Activated gamma-delta T cell treated with anti-CD3 and anti-CD28 coated beads, Interleukin-2, amount 50 U/mL, for 16 hours (primary cell): ENCODE data around the gene RASSF8.
A peak's percentile ranks its signal among the peaks of the same experiment; 100 is the strongest.

Experiments used
- DNase-seq: peaks from one replicate; pipeline ENCODE4 v3.0.0-alpha.2; 2020; ENCODE audit warnings: low read depth

The RASSF8 gene

DNA sequence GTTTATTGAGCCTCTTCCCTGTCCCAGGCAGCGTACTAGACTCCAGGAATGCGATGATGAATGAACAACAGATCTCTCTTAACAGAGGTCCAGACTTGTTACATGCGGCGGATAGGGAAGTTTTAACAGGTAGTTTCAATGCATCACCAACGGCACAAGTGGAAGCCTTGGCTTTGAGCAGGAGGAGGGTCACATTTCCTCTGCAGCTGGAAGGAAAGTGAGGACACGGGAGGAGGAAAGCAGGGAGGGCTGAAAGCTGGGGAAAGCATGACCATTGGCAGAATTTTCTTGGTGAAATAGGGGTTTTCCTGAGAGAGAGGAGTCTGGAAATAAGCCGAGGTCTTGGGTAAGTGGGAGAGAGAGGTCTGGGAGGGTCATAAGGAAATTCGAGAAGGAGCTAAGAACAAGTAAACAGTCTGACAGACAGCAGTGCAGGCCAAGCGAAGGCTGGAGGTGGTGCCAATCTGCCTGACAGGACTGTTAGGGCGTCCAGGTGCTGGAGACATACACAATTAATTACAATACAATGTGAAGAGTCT, 150.9 kb downstream of the RASSF8 start:
- no peak for DNase-seq

DNA sequence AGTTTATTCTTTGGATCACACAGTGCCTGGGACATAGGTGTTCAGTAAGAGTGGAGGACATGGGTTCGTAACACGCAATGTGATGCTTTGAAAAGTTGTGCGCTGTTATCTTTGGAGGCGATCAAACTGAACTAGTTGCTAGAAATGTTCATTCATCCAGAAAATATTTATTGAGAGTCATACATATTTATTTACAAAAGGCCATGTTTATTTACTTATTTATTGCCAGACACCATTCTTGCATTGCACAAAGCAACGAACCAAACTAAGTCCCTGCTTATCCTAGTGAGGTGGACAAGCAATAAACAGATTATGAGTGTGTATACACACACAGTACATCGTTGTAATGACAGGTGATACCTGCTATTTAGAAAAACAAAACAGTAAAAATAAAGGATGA, 153.8 kb downstream of the RASSF8 start:
- no peak for DNase-seq

DNA sequence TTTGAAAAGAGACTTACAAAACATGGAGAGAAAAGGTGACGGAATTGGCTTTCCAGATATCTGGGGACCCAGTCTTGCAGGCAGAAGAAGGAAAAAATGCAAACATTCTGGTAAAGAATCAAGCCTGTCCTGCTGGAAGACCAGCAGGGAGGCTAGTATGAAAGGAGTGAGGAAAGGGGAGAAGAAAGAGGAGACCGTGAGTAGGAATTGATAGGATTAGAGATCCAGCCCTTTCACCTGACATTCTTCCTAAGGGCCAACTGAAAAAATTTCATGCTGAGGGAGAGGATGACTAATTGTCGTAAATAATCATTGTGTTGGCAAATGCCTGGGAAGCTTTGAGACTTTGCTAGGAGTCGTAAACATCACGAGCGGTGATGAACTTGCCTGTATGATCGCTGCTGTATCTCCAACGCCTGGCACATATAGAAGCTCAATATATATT, 154.2 kb downstream of the RASSF8 start:
- DNase-seq: no peak

DNA sequence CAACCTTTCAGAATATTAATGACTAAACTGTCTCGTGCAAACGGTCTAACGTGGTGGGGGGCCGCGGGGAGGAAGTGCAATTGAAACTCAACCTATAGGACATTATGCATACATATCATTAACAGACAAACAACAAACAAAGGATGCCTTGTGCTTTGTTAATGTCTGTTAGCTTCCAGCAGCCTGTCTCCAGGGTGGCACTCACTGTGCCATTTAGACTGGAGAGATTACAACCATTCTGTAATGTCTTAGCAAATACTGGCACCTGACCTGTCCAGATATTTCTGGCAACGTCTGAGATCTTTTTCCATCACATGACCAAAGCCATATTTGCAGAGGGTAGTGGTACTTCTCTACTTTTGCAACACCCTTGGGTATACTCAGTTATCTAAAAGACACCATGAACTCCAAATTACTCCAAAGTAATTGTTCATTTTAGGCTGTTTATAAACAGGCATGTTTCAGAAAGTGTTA, 154.7 kb downstream of the RASSF8 start:
- no peak for DNase-seq

DNA sequence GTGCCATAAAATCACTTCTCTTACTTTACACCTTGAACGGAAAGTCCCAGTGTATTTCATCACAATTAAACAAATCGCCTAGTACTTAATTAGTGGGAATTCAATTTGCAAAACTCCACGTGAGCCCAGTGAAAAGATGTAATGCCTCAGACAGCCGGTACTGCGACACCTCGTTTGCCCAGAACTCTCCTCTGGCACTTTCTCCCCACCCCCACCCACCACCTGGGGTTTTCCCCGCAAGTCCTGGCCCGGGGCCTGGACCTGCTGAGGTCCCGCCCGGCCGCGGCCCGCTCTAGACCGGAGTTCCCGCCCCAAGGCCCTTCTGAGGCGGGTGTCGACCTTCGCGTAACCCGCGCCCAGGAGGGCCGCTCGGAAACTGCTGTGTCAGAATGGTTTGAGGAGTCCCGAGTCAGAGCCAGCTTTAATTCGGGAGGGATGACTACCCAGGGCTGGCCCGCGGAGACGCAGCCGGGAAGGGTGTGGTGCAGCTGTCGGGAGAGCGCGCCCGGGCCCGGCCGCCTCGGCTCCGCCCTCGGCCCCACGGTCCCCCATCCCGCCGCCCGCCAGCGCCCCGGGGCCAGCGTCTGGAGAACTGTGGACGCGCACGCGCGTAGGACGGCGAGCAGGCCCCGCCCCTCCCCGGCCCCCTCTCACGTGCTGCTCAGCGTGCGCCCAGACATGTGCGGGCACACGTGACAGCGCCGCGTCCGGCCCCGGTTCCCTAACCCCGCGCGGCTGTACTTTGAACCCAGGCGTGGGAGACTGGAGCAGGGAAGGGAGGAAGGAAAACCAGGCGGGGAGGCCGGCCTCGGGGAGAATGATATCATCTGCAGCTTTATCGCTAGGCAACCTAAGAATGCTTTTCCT, 155.6 kb downstream of the RASSF8 start:
- peak; percentile 43 for DNase-seq

DNA sequence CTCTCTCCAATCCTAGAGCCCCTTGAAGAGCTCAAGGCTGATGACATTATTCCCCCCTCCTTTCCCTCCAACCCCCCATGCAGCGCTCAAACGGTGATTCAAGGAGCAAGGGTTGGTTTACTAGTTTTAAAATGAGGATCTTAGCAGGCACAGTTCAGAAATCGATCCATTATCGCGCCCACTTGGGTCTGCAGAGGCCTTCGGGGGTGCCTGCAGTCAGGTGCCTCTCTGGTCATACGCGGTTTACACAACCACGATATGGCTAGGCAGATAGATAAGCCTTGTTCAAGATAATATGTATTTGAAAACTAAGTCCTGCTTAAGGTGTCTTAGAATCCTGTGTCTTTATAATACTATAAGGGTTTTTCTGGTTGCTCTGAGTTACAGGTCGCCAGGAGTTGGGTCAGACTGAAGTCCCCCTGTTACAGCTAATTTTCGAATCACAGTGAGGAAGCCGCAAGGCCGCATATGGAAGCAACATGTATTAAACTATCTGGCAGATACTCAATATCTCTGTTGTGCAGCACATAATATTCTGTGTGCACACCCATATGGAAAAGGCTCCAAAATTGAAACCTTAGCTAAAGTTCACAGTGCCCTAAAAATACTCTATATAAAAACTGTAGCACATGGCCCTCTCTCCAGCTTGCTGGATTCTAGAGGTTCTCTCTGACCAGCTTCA, 156.4 kb downstream of the RASSF8 start:
- DNase-seq: no peak

DNA sequence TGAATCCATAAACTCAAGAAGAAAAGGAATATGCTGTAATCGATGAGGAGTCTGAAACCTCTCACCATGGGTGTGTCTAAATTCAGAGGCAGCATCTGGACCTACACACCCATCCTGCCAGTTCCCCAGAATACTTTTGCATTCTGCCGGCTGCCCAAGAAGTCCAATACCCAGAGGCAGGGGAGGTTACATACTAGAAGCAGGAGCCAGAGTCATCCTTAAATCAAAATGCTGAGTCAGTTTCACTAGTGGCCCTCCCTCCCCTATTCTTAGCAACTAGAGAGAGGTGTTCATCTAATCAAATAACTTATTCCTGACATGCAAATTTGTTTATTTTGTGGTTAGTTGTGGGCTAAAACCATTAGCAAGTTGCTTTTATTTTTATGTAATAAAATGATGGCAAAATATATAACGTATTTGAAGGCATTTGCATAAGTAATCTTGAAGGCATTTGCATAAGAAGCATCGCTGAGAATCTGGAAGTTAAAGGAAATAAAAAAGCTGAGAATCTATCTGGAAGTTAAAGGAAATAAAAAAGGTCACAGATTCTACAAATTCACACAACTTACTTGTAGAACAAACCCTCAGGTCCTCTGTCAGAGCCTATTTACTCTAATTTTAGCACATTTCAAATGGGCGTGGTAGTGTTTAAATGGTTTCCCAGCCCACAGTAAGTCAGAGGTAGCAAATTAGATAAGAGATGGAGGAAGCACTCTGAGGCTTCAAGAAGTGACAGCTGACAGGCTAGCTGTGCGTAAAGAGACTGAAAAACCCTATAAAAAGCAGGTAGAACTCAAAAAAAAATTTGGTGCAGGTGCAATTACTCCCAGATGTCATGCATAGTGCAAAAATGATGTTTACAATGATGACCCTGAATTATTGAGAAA, 158.6 kb downstream of the RASSF8 start:
- no peak for DNase-seq

DNA sequence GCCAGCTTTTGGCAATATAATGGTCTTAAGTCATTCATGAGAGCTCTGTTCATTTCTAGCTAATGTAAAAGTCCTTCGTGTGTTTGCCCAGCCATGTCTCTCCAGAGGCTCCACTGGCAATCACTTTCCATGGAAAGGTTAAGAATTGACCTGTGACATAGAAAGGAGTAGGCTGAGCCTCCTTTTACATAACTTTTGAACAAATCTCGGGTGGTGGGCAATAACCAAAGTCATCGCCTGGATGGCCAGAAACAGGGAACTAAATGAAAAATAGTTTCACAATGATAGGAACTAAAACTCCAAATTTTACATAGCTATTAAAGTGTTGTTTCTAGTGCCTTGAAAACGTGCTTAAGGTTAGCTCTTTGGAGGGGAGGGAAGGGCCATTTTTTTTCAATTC, 159.8 kb downstream of the RASSF8 start:
- DNase-seq: no peak

DNA sequence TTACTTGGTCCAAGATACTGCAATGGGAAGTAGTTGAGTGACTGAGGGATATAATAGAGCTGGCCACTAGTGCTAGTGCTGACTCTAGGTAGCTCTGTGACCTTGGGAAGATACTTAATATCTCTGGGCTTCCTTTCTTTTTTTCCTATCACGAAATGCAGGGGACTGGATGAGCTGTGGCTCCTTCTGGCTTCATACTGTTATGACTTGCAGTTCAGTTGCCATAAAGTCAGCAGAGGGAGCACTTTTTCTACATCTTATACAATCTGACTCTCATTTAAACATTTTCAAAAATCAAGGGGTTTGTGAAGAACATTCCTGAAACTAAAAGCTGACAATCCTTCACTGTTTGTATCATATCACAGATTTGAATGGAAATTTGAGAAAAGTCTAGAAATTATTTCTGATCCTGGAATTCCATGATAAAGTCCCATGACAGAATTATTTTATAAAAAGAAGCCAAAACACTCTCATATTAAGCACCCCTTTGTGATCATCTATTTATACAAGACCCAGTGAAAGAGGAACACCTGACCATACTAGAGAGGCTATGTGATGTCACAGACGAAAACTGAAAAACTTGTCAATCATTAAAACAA, 161.0 kb downstream of the RASSF8 start:
- no peak for DNase-seq

DNA sequence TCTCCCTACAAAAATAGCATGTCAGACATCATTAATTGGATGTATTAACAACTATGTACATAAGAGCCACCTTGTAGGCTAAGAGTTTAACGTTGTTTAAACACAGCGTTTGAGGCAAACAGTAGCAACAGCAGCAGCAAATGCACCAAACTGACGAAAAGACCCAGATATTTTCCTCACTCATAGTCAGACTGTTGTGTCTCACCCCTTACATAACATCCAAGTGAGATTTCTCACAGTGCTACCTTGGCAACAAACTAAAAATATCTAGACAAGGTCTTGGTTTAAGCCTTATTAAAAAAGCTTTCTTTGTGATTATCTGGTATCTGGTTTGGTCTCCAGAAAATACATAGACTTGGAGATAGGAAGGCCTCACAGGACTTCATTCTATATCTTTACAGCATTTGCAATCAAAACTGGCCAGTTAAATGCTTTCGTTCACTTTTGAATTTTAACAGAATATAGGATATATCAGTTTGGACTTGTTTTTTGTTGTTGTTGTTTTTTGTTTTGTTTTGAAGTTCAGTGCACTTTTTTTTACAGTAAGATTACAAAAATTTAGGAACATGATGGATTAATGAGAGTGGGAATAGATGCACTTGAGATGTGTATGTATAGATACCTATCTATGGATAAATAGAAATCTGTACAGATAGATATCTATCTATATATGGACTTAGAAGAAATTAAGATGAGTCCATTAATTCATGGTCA, 162.2 kb downstream of the RASSF8 start:
- no peak for DNase-seq

DNA sequence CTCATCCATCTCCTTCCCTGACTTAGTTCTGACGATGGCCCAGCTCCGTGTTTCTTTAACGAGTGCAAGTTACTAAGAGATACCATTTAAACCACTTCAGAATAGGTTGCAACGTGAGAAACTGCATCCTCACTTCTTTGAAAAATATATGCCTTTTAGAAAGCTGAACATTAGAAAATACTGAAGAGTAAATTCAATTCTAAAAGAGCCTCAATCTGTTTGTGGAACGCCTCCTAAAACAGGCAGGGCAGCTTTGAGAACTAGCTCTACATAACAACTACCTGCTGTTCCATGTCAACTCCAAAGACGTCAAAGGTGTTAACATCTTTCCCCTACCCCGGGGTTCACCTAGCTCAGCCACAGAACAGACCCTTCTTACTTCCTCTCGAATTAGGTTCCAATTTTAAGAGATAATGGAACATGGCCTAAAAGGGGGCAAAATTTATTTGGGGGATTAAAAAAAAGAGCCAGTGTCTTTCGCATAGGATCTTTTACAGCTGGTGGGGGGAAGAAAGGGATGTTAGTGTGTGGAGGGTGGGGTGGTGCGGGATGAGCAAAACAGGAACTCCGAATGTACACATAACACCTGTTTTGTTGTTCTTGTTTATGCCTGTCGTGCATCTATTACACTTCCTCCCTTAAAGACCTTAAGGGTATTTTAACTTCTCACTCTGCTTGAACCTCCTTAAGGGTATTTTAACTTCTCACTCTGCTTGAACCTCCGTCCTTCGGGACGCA, 163.0 kb downstream of the RASSF8 start:
- DNase-seq: no peak

DNA sequence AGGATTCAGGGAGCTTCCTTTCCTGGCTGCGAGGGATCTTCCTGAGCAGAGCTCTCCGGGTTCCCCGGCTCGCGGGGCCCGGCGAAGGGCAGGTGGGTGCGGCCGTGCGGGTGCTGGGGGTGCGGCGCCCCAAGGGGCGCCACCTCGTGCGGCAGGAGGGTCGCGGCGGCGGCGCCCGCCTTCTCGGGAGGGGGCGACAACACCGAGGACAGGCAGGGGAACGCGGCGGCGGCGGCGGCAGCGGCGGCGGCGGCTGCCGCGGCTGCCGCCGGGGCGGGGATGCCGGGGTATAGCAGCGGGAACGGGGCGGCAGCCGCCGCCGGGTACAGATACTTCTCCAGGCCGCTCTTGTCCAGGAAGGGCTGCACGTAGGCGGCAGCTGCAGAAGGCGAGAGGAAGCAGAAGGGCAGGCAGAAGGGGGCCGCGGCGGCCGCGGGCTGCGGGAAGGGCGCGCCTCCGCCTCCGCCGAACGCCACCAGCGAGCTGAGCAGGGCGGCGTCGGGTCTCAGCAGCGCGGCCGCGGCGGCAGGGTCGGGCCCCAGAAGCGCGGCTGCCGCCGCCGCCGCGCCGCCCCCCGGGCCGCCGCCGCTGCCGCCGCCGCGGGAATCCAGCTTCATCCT, 163.7 kb downstream of the RASSF8 start:
- no peak for DNase-seq

DNA sequence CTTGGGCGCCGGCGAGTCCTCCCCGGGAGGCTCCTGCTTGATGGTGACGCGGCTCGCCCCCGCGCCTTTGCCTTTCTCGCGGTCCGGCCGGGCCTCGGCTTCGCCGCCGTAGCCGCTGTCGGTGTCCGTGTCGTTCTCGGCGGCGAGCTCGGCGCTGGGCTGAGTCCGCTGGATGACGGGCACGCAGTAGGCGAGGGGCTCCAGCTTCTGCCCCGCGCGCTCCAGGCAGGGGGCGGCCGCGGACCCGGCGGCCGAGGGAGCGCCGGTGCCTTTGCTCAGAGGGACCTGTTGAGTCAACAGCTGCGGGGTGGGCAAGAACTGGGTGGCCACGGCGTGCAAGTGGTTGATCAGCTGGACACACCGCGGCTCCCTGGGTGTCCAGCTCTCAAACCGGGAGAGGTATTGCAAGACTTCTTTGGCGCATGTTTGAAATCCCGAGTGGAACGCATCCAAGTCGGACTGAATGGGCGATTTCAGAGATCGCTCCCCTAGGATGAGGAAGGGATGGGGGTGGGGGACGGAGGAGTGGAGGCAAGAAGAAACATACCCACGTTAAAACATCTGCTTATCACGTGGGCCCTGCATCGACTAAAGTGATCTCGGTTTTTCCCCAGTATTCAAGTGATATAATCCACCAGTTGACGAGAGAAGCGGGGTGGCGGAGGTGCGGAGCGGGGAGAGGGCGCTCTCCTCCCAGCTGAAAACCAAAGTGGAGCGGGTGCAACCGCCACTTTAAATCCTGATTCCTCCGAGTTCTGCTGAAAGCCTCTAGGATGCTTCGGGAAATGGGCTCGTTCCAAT, 164.4 kb downstream of the RASSF8 start:
- DNase-seq: no peak

DNA sequence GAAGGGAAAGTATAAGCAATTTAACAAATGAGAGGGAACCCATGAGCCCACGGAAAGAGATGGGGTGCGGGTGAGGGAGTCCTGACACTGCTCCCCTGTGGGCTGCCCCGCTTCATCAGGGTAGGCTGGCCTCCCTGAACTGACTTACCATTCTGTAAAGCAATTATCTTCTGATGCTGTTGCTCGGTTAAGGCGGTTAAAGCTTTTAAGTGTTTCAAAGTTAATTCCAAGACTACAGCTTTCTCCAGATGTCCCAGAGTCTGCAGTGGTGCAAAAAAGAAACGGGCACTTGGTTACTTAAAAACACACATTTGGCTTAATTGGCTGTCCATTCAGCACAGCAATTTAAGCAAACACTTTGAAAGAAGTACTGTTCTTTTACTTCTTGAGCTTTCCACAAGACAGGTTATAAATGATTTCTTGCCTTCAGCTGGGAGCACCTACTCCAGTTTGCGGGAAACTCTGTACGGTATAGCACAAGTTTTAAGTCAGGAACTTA, 165.0 kb downstream of the RASSF8 start:
- DNase-seq: no peak

DNA sequence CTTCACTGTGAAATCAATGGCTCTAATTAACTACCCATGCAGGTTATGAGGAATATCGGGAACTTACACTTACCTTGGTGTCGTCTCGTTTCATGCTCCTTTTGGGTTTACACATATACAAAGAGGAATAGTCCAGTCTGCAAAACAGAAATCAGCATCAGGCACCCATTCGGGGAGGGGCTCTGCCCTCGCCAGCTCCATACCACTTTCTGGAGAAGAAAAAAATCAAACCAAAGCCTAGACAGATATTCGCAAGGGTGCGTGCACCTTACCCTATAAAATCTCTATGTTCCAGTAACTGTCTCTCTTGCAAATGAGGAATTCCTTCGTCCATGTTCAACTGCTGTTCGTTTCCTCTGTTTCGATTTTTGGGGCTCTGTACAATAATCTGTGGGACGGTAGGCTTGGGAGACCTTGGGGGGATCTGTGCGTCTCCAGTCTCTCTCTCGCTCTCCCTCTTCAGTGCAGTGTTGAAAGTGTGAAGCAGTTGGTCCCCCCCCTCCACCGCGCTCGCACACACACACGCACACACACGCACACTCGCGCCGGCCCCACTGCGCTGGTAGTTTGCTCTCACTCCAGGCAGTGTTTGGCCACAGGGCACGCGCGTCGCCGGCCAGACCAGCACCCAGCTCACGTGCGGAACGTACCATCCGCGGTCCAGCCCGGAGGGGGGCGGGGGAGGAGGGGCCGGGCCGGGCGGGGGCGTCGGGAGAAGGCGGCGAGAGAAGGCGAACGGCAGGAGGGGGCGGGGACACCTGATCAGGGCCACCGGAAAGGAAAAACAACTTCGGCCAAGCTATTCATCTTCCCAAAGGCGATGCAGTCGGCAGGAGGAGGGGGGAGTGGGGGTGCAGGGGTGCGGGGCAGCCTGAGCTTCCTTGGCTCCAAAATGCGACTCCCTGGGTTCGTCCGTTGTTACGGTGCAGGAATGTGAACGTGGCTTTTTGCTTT, 166.2 kb downstream of the RASSF8 start, which contains the start of gene BHLHE41:
TSS of gene BHLHE41 (minus strand) at position 592 of the 954 bp plus-strand sequence. CDS start at position 334, 258 bp downstream.
- no peak for DNase-seq

DNA sequence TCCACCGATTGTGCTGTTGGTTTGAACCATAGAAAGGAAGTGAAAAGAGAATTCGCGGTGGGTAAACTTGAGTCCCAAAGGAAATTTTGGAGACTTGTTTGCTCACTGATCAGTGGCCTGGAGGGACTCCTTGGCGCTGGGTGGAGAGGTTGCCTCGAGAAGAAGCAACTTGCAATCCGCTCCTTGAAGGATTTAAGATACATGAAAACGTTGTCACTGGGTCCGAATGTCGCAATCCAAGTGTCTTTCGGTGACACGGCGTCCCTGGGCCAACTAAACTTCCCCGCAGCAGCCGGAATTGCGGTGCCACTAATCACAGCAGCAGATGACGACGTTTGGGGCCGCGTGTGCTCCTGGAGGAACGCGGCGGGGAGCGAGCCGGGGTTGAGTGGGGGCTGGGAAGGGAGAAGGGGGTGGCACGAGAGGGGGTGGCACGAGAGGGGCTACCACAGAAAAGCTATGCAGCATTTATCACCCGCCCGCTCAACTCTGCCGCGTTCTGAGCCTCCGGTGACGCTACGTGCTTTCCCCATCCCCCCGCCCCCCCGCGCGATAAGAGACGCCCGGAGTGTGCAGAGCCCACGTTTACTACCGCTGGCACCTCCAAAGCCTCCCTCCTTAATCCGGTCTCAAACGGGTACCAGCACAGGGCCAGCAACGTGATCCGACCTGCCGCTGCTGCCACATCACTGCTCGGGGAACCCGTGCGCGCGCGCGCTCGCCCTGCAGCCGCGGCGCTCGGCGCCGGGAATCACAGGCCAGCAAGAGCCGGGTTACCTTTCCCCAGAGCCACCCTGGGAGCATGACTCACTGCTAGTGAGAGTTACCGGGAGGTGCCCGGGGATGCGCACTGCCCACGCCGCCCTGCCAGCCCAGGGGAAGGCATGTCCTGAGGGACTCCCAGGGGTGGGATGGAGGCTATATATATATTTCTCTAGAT, 167.2 kb downstream of the RASSF8 start:
- no peak for DNase-seq
